ENCODE results near the gene ASAP3.

The ASAP3 gene

GRCh38 chr1:23442751-23443150 is 41.2 kb downstream of the ASAP3 start:
- Histone ChIP-seq H3K36me3 (ENCODE audit: insufficient read depth, low read length) (peaks cover 39% of the 10 kb centered on the region), H3K27me3 (ENCODE audit: control insufficient read depth in 1 of 2, insufficient read depth in 2 of 2, low read length in 2 of 2) (no peaks in the 10 kb centered on the region), H3K27ac (ENCODE audit: low read depth, low read length) (no peak overlapping the region), H3K9ac (ENCODE audit: low read length) (no peak overlapping the region), H3K9me3 (ENCODE audit: low read length) (no peaks in the 10 kb centered on the region), H3K4me3 (ENCODE audit: low read depth in 1 of 2, low read length in 2 of 2) (no peak overlapping the region), H3K4me1 (ENCODE audit: insufficient read depth, low read length) (no peaks in the 10 kb centered on the region)

DNA sequence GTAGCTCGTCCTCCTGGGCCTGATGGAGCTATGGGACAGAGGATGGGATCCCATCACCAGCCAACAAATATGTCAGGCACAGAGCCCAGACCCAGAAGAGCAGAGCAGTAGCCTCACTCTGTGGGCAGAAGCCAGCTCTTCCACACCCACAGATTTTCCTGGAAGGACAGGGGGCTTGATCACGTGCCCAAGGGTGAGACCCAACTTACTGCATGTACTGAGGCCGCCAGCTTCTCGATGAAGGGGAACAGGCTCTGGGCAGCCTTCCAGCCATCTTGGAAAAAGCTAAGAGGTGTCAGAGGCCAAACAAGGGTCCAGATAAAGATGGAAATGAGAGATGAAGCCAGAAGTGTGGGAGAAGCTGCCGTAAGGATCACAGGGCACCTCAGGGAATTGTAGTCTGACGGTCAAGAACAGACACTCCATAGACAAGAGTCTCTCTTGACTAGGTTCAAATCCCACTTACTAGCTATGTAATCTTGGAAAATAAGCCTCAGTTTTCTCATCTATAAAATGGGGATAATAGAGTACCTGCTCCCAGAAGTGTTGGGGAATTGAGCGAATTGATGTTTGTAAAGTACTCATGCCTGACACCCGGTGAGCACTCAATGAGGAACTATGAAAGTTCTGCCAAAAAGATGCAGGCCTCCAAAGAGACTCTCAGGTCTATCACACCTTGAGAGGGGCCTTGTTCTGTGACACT is 42.4 kb downstream of the ASAP3 start:
- Histone ChIP-seq H3K9me3 (ENCODE audit: low read length) (no peaks in the 10 kb centered on the region), H3K4me1 (ENCODE audit: insufficient read depth, low read length) (no peaks in the 10 kb centered on the region), H3K9ac (ENCODE audit: low read length) (no peak overlapping the region), H3K36me3 (ENCODE audit: insufficient read depth, low read length) (peaks cover 35% of the 10 kb centered on the region), H3K27me3 (ENCODE audit: control insufficient read depth in 1 of 2, insufficient read depth in 2 of 2, low read length in 2 of 2) (no peaks in the 10 kb centered on the region), H3K27ac (ENCODE audit: low read depth, low read length) (no peak overlapping the region), H3K4me3 (ENCODE audit: low read depth in 1 of 2, low read length in 2 of 2) (no peak overlapping the region)

DNA sequence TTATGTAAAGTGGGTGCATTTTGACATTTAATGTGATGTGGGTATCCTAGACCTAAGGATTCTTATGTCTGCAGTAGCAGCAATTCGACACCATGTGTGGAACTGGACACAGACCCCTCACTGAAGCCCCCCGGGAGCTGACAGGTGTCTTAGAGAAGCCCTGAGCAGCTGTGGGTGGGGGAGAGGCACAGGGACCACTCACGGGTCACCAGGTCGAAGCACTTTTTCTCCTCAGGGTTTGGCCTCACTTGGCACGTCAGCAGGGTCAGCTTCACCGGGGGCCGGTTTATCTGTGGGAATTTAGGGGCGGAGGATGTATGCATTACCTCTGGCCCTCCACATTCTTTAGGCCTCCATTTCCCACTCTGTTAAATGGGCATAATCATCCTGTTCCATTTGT is 45.4 kb downstream of the ASAP3 start:
- no peaks in the 10 kb centered on the region for H3K9me3 ChIP-seq (ENCODE audit: low read length)
- no peak overlapping the region for H3K27ac ChIP-seq (ENCODE audit: low read depth, low read length)
- no peak overlapping the region for H3K9ac ChIP-seq (ENCODE audit: low read length)
- no peaks in the 10 kb centered on the region for H3K4me1 ChIP-seq (ENCODE audit: insufficient read depth, low read length)
- H3K27me3 ChIP-seq (ENCODE audit: control insufficient read depth in 1 of 2, insufficient read depth in 2 of 2, low read length in 2 of 2): no peaks in the 10 kb centered on the region
- H3K4me3 ChIP-seq (ENCODE audit: low read depth in 1 of 2, low read length in 2 of 2): no peak overlapping the region
- peaks cover 63% of the 10 kb centered on the region for H3K36me3 ChIP-seq (ENCODE audit: insufficient read depth, low read length)

DNA sequence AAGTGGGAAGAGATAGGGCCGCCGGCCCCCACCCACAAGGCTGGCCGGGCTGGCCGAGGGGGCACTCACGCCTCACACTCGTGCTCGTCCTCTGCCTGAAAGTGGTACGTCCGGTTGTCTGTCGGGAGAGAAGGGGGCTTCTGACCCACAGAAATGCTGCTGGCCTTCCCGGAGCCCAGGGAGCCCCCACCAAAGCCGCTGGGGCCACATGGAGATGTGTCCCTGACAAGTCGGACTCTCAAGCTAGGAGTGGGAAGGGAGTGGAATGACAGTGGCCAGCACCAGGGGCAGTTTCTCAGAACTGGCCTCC is 46.7 kb downstream of the ASAP3 start:
- Histone ChIP-seq H3K9me3 (ENCODE audit: low read length) (no peaks in the 10 kb centered on the region), H3K4me1 (ENCODE audit: insufficient read depth, low read length) (no peaks in the 10 kb centered on the region), H3K9ac (ENCODE audit: low read length) (no peak overlapping the region), H3K4me3 (ENCODE audit: low read depth in 1 of 2, low read length in 2 of 2) (no peak overlapping the region), H3K27me3 (ENCODE audit: control insufficient read depth in 1 of 2, insufficient read depth in 2 of 2, low read length in 2 of 2) (no peaks in the 10 kb centered on the region), H3K27ac (ENCODE audit: low read depth, low read length) (no peak overlapping the region), H3K36me3 (ENCODE audit: insufficient read depth, low read length) (peaks cover 76% of the 10 kb centered on the region)

- Histone ChIP-seq H3K27ac (ENCODE audit: low read depth, low read length) (no peak overlapping the region), H3K27me3 (ENCODE audit: control insufficient read depth in 1 of 2, insufficient read depth in 2 of 2, low read length in 2 of 2) (no peaks in the 10 kb centered on the region), H3K9ac (ENCODE audit: low read length) (no peak overlapping the region), H3K4me3 (ENCODE audit: low read depth in 1 of 2, low read length in 2 of 2) (no peak overlapping the region), H3K4me1 (ENCODE audit: insufficient read depth, low read length) (no peaks in the 10 kb centered on the region), H3K9me3 (ENCODE audit: low read length) (no peaks in the 10 kb centered on the region), H3K36me3 (ENCODE audit: insufficient read depth, low read length) (peaks cover 73% of the 10 kb centered on the region)
These were observed 47.2 kb downstream of the ASAP3 start for GRCh38 chr1:23436520-23437354.

GRCh38 chr1:23434260-23434775 is 49.7 kb downstream of the ASAP3 start:
- no peaks in the 10 kb centered on the region for H3K4me1 ChIP-seq (ENCODE audit: insufficient read depth, low read length)
- H3K36me3 ChIP-seq (ENCODE audit: insufficient read depth, low read length): peaks cover 75% of the 10 kb centered on the region
- no peak overlapping the region for H3K9ac ChIP-seq (ENCODE audit: low read length)
- H3K27ac ChIP-seq (ENCODE audit: low read depth, low read length): no peak overlapping the region
- H3K27me3 ChIP-seq (ENCODE audit: control insufficient read depth in 1 of 2, insufficient read depth in 2 of 2, low read length in 2 of 2): no peaks in the 10 kb centered on the region
- H3K4me3 ChIP-seq (ENCODE audit: low read depth in 1 of 2, low read length in 2 of 2): no peak overlapping the region
- H3K9me3 ChIP-seq (ENCODE audit: low read length): no peaks in the 10 kb centered on the region

DNA sequence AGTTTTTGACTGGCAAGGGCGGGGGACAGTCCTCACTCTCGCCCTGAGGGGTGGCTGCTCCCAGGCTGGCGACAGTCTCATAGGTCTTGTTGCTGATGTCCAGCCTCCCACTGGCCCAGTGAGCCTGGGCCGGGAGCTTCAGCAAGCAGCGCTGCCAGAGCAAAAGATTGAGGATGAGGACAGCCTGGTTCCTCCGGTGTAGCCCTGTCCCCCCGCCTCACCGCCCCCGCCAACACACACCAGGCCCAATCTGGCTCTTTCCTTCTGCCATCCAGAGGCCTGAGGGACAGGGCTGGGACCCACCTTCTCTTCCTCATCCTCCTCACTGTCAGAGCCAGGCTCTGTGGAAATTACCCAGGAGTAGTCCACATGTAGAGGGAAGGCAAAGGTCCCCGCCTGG is 50.9 kb downstream of the ASAP3 start:
- H3K9me3 ChIP-seq (ENCODE audit: low read length): no peaks in the 10 kb centered on the region
- H3K27ac ChIP-seq (ENCODE audit: low read depth, low read length): no peak overlapping the region
- no peak overlapping the region for H3K4me3 ChIP-seq (ENCODE audit: low read depth in 1 of 2, low read length in 2 of 2)
- peaks cover 70% of the 10 kb centered on the region for H3K36me3 ChIP-seq (ENCODE audit: insufficient read depth, low read length)
- H3K4me1 ChIP-seq (ENCODE audit: insufficient read depth, low read length): no peaks in the 10 kb centered on the region
- no peak overlapping the region for H3K9ac ChIP-seq (ENCODE audit: low read length)
- H3K27me3 ChIP-seq (ENCODE audit: control insufficient read depth in 1 of 2, insufficient read depth in 2 of 2, low read length in 2 of 2): no peaks in the 10 kb centered on the region

- Histone ChIP-seq H3K36me3 (ENCODE audit: insufficient read depth, low read length) (peaks cover 62% of the 10 kb centered on the region), H3K27me3 (ENCODE audit: control insufficient read depth in 1 of 2, insufficient read depth in 2 of 2, low read length in 2 of 2) (no peaks in the 10 kb centered on the region), H3K9ac (ENCODE audit: low read length) (no peak overlapping the region), H3K27ac (ENCODE audit: low read depth, low read length) (no peak overlapping the region), H3K4me1 (ENCODE audit: insufficient read depth, low read length) (no peaks in the 10 kb centered on the region), H3K4me3 (ENCODE audit: low read depth in 1 of 2, low read length in 2 of 2) (no peak overlapping the region), H3K9me3 (ENCODE audit: low read length) (no peaks in the 10 kb centered on the region)
These were observed 52.5 kb downstream of the ASAP3 start for GRCh38 chr1:23431431-23431830.

DNA sequence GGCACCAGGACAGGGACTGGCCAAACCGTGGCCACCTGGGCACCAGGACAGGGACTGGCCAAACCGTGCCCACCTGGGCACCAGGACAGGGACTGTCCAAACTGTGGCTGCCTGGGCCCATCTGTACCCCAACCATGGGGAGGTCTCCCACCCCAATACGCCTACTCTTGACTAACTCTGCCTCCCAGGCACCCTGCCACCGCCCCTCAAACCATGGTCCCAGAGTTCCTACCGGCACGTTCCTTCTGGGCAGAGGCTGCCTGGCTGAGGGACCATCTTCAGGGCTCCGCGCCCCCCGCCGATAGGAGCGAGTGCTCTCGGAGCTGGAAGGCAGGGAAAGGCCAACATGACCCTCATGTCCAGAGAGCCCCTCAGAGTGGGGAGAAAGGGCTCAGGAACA is 53.2 kb downstream of the ASAP3 start:
- Histone ChIP-seq H3K36me3 (ENCODE audit: insufficient read depth, low read length) (peaks cover 56% of the 10 kb centered on the region), H3K9me3 (ENCODE audit: low read length) (no peaks in the 10 kb centered on the region), H3K27ac (ENCODE audit: low read depth, low read length) (no peak overlapping the region), H3K27me3 (ENCODE audit: control insufficient read depth in 1 of 2, insufficient read depth in 2 of 2, low read length in 2 of 2) (no peaks in the 10 kb centered on the region), H3K9ac (ENCODE audit: low read length) (no peak overlapping the region), H3K4me3 (ENCODE audit: low read depth in 1 of 2, low read length in 2 of 2) (no peak overlapping the region), H3K4me1 (ENCODE audit: insufficient read depth, low read length) (no peaks in the 10 kb centered on the region)

- Histone ChIP-seq H3K9me3 (ENCODE audit: low read length) (no peaks in the 10 kb centered on the region), H3K4me3 (ENCODE audit: low read depth in 1 of 2, low read length in 2 of 2) (no peak overlapping the region), H3K27ac (ENCODE audit: low read depth, low read length) (no peak overlapping the region), H3K36me3 (ENCODE audit: insufficient read depth, low read length) (peaks cover 32% of the 10 kb centered on the region), H3K4me1 (ENCODE audit: insufficient read depth, low read length) (peaks cover 8% of the 10 kb centered on the region), H3K9ac (ENCODE audit: low read length) (no peak overlapping the region), H3K27me3 (ENCODE audit: control insufficient read depth in 1 of 2, insufficient read depth in 2 of 2, low read length in 2 of 2) (no peaks in the 10 kb centered on the region)
These were observed 55.7 kb downstream of the ASAP3 start for GRCh38 chr1:23428136-23428905.

DNA sequence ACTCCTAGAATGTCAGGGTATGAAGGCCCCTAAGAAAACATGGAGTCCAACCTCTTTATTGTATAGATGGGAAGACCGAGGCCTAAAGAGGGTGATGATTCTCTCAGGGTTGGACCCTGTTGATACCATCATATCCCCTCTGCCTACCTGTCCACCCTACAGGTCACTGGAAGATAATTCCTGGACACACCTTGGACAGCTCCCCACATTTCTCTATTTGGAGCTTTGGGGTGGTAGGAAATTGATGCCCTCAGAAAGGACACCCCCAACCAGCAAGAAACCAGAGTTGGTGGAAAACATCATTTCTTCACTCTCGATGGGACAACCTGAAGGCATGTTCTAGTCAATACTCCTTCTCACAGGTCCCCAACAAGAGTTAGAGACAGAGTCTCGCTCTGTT is 56.4 kb downstream of the ASAP3 start:
- H3K27me3 ChIP-seq (ENCODE audit: control insufficient read depth in 1 of 2, insufficient read depth in 2 of 2, low read length in 2 of 2): no peaks in the 10 kb centered on the region
- peaks cover 16% of the 10 kb centered on the region for H3K4me1 ChIP-seq (ENCODE audit: insufficient read depth, low read length)
- no peak overlapping the region for H3K27ac ChIP-seq (ENCODE audit: low read depth, low read length)
- H3K9ac ChIP-seq (ENCODE audit: low read length): no peak overlapping the region
- peaks cover 24% of the 10 kb centered on the region for H3K36me3 ChIP-seq (ENCODE audit: insufficient read depth, low read length)
- no peaks in the 10 kb centered on the region for H3K9me3 ChIP-seq (ENCODE audit: low read length)
- no peak overlapping the region for H3K4me3 ChIP-seq (ENCODE audit: low read depth in 1 of 2, low read length in 2 of 2)

All from muscle layer of colon (tissue), 2 donors.